Endodermal cell (in vitro differentiated cells): ENCODE measurements around the gene MRPS35. TPM values are rescaled to one million over a fixed set of nuclear protein-coding genes. Genes with fewer than 3 reads are reported as not detected.
"Not testable (repeated sequence)": the region's sequence is repeated elsewhere in the genome, so short reads cannot be mapped to it uniquely, and the experiment has no call there.

Experiments
- DNase-seq: peaks from one replicate; pipeline ENCODE4 v3.0.0-alpha.2; 2017
- H3K27ac ChIP-seq: 2 replicates; pipeline ENCODE4 v1.5.1; 2013; ENCODE audit warnings: mild to moderate bottlenecking, low read depth, low read length, moderate library complexity
- H3K27me3 ChIP-seq: 2 replicates; pipeline ENCODE4 v1.6.1; 2013; ENCODE audit warnings: mild to moderate bottlenecking, low read length, moderate library complexity; ENCODE audit not compliant: insufficient read depth, control insufficient read depth, poor library complexity, severe bottlenecking
- H3K36me3 ChIP-seq: 2 replicates; pipeline ENCODE4 v1.7.0; 2013; ENCODE audit warnings: mild to moderate bottlenecking, low read length, moderate library complexity; ENCODE audit not compliant: control insufficient read depth, insufficient read depth
- H3K4me1 ChIP-seq: one replicate; pipeline ENCODE4 v1.7.0; 2013; ENCODE audit warnings: low read length; ENCODE audit not compliant: control insufficient read depth, insufficient read depth
- H3K4me3 ChIP-seq: 2 replicates; pipeline ENCODE4 v1.5.1; 2013; ENCODE audit warnings: mild to moderate bottlenecking, low read length, moderate library complexity
- H3K9ac ChIP-seq: 2 replicates; pipeline ENCODE4 v1.6.1; 2013; ENCODE audit warnings: mild to moderate bottlenecking, low read length, moderate library complexity; ENCODE audit not compliant: poor library complexity, severe bottlenecking; ENCODE audit errors: extremely low read depth
- H3K9me3 ChIP-seq: 2 replicates; pipeline ENCODE4 v1.6.1; 2013; ENCODE audit warnings: mild to moderate bottlenecking, low read length, moderate library complexity; ENCODE audit not compliant: control insufficient read depth
- H3K27ac Mint-ChIP-seq: 2 replicates; pipeline ENCODE4 v1.8.0; 2020; ENCODE audit warnings: mixed read lengths
- H3K27me3 Mint-ChIP-seq: 2 replicates; pipeline ENCODE4 v1.8.0; 2021; ENCODE audit warnings: mild to moderate bottlenecking, mixed read lengths; ENCODE audit not compliant: insufficient read depth
- H3K36me3 Mint-ChIP-seq: 2 replicates; pipeline ENCODE4 v1.8.0; 2020; ENCODE audit warnings: low read depth, mixed read lengths
- H3K4me1 Mint-ChIP-seq: 2 replicates; pipeline ENCODE4 v1.8.0; 2020; ENCODE audit warnings: mixed read lengths
- H3K4me3 Mint-ChIP-seq: 2 replicates; pipeline ENCODE4 v1.8.0; 2020; ENCODE audit warnings: mild to moderate bottlenecking, moderate library complexity, mixed read lengths
- H3K9me3 Mint-ChIP-seq: 2 replicates; pipeline ENCODE4 v1.8.0; 2020; ENCODE audit warnings: mild to moderate bottlenecking, mixed read lengths
- WGBS, 2 experiments: methylation state at CpG; one replicate each; pipeline versions ENCODE4 v1.1.5 to v1.1.7; 2013; ENCODE audit warnings: missing lambda C conversion rate in 2 of 2, mixed read lengths in 1 of 2; ENCODE audit not compliant: insufficient coverage in 1 of 2, insufficient read length in 1 of 2; 5-methylcytosine and 5-hydroxymethylcytosine counted together
- total RNA-seq, 2 donors: library from RNA; stranded (reverse); fragmentation: NEBNext Ultra II Directional in 1 of 2; extraction: Animal tissue kit (Norgen Biotek cat#: 25700) in 1 of 2; gene quantifications; 2 replicates in 1 of 2; 3 replicates in 1 of 2; pipeline ENCODE4 v1.2.1, GENCODE V29; 2021
- TF ChIP-seq, protein P1 (sequence below): fragments of 200-600 bp; sonication (generic); conservative IDR thresholded peaks from 2 replicates; pipeline ENCODE4 v1.5.0; 2021; ENCODE audit warnings: antibody characterized with exemption, mild to moderate bottlenecking

The MRPS35 gene
- total RNA-seq, 2 donors from 2014 or later, result 33.7 to 62.6 TPM

DNA sequence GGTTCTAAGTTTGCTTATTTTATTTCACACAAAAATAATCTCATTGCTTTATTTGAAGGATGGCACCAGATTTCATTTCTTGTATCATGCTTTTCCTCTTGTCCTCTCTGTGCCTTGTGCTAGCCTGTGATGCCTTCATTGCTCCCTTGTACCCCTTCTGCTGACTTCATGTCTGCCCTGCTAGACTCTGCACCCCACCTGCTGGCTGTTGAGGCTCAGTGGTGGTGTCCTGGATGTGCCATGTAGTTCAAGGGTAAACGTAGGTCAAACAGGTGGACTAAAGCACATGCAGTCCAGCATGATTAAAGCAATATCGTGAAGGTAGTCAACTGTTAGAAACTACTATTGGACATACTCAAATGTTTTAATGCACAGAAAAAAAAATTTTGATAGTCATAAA, 21.6 kb downstream of the MRPS35 start:
- Mint-ChIP-seq H3K4me3 (no peak overlapping the region), H3K27ac (no peak overlapping the region), H3K9me3 (no peaks in the 10 kb centered on the region), H3K27me3 (no peaks in the 10 kb centered on the region), H3K36me3 (peaks cover 56% of the 10 kb centered on the region), H3K4me1 (peaks cover 12% of the 10 kb centered on the region)
- WGBS, 2 experiments, result 71 to 89% methylated on average over 2 of the region's 2 CpGs
- Histone ChIP-seq H3K9ac (no peak overlapping the region), H3K36me3 (peaks cover 67% of the 10 kb centered on the region), H3K27ac (no peak overlapping the region), H3K4me1 (no peaks in the 10 kb centered on the region), H3K27me3 (no peaks in the 10 kb centered on the region), H3K4me3 (no peak overlapping the region), H3K9me3 (no peaks in the 10 kb centered on the region)
- peak; percentile 77 for DNase-seq
- TF ChIP-seq, protein P1, sequence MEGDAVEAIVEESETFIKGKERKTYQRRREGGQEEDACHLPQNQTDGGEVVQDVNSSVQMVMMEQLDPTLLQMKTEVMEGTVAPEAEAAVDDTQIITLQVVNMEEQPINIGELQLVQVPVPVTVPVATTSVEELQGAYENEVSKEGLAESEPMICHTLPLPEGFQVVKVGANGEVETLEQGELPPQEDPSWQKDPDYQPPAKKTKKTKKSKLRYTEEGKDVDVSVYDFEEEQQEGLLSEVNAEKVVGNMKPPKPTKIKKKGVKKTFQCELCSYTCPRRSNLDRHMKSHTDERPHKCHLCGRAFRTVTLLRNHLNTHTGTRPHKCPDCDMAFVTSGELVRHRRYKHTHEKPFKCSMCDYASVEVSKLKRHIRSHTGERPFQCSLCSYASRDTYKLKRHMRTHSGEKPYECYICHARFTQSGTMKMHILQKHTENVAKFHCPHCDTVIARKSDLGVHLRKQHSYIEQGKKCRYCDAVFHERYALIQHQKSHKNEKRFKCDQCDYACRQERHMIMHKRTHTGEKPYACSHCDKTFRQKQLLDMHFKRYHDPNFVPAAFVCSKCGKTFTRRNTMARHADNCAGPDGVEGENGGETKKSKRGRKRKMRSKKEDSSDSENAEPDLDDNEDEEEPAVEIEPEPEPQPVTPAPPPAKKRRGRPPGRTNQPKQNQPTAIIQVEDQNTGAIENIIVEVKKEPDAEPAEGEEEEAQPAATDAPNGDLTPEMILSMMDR, result peak; percentile 88

DNA sequence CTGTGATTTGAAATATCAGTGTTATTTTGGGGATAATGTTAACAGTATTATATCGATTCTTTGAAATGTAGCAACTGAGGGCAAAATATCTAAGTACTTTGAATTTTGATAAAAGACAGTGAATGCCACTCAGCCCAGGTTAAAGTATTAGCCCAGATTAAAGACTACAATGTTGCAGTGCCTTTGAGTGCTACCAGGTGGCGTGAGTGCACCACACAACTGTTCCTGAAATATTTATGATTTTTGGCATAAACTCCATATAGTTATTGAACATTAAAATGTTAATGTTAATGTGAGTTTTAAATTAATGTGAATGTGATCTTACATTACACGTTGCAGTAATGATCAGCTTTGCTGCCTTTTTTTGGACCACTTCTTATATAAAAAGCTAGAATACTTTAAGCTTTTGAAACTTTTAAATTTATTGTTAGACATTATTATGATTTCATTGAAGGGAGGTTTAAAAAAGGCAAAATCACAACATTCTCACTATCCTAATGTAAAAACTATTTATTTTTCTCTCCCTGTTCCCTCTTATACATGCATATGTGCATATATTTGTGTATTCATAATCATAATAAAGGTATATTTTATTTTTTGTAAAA, 22.5 kb downstream of the MRPS35 start:
- no peak overlapping the region for H3K27ac ChIP-seq
- H3K36me3 Mint-ChIP-seq, result peaks cover 60% of the 10 kb centered on the region
- no peaks in the 10 kb centered on the region for H3K27me3 ChIP-seq
- no peak overlapping the region for H3K9ac ChIP-seq
- H3K4me3 ChIP-seq, result no peak overlapping the region
- H3K36me3 ChIP-seq, result peaks cover 70% of the 10 kb centered on the region
- H3K9me3 Mint-ChIP-seq, result no peaks in the 10 kb centered on the region
- TF ChIP-seq, protein P1, result peak; percentile 99
- no peak overlapping the region for H3K4me3 Mint-ChIP-seq
- H3K27me3 Mint-ChIP-seq, result no peaks in the 10 kb centered on the region
- no peak overlapping the region for H3K27ac Mint-ChIP-seq
- H3K4me1 ChIP-seq, result no peaks in the 10 kb centered on the region
- WGBS, 2 experiments, result 45% methylated on average over 3 of the region's 3 CpGs; no CpG with 5 or more reads in 1 of the 2 experiments
- peak; percentile 58 for DNase-seq
- H3K4me1 Mint-ChIP-seq, result peaks cover 12% of the 10 kb centered on the region
- no peaks in the 10 kb centered on the region for H3K9me3 ChIP-seq

DNA sequence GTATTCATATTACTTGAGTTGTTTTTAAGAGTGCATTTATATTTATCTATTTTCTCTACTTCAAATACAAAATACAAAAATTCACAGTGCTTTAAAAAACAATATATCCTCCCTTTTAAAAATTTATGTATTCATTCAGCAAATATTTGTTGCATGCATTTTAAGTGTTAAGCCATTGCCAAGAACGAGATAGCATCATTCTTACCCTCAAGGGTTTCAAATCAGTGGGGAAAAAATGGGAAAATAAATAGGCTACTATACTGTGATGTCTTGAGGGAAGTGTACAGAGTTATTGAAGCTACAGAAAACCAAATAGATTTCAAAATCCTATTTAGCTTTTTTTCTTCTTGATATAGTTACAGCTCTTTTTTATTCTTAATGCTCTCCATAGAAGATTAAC, 23.2 kb downstream of the MRPS35 start:
- Histone ChIP-seq H3K9me3 (no peaks in the 10 kb centered on the region), H3K27ac (no peak overlapping the region), H3K36me3 (peaks cover 76% of the 10 kb centered on the region), H3K9ac (no peak overlapping the region), H3K27me3 (no peaks in the 10 kb centered on the region), H3K4me1 (no peaks in the 10 kb centered on the region), H3K4me3 (no peak overlapping the region)
- DNase-seq, result no peak
- Mint-ChIP-seq H3K36me3 (peaks cover 59% of the 10 kb centered on the region), H3K9me3 (no peaks in the 10 kb centered on the region), H3K4me3 (no peak overlapping the region), H3K27me3 (no peaks in the 10 kb centered on the region), H3K27ac (no peak overlapping the region), H3K4me1 (peaks cover 6% of the 10 kb centered on the region)
- WGBS, 2 experiments, result 92% methylated on average over 1 of the region's 1 CpG; no CpG with 5 or more reads in 1 of the 2 experiments
- TF ChIP-seq, protein P1, result no peak

- not testable (repeated sequence) for H3K4me1 Mint-ChIP-seq, H3K27me3 ChIP-seq, H3K27ac Mint-ChIP-seq, H3K4me1 ChIP-seq, H3K9ac ChIP-seq, H3K4me3 ChIP-seq, DNase-seq, H3K9me3 Mint-ChIP-seq, H3K4me3 Mint-ChIP-seq, H3K9me3 ChIP-seq, H3K27me3 Mint-ChIP-seq, H3K27ac ChIP-seq
- H3K36me3 Mint-ChIP-seq, result peaks cover 61% of the 10 kb centered on the region
- H3K36me3 ChIP-seq, result peaks cover 82% of the 10 kb centered on the region
- 96 to 100% methylated on average over 5 to 9 of the region's 9 CpGs for WGBS, 2 experiments
Measured at GRCh38 chr12:27734321-27734720, 23.7 kb downstream of the MRPS35 start.
